Measurements from ENCODE around the gene ASTL.
A peak's percentile ranks its signal among the peaks of the same experiment; 100 is the strongest.
"Not testable (repeated sequence)": the region's sequence is repeated elsewhere in the genome, so short reads cannot be mapped to it uniquely, and the experiment has no call there.

Gene ASTL

GRCh38 chr2:96143848-96144480 lies 5.7 kb upstream of the ASTL start:
- peak in 1 of 2 experiments; percentile 49 for DNase-seq (ENCODE audit: low read depth in 1 of 2, low spot score in 1 of 2)
- peak overlapping the region; percentile 58 for H3K4me3 ChIP-seq (replicated peaks; ENCODE audit: insufficient read depth, low read length)
- peak overlapping the region; percentile 91 for H3K27ac ChIP-seq (replicated peaks)
- TF ChIP-seq CTCF (IDR thresholded peaks at IDR 0.05; ENCODE audit: insufficient read depth, low read length) (peak; percentile 12), POLR2AphosphoS5 (IDR thresholded peaks at IDR 0.05; ENCODE audit: low read depth) (no peak)
- H3K27me3 ChIP-seq (ENCODE audit: insufficient read depth, poor library complexity, severe bottlenecking) = no peaks in the 10 kb centered on the region

GRCh38 chr2:96143231-96143847 lies 5.0 kb upstream of the ASTL start:
- peak overlapping the region; percentile 58 for H3K4me3 ChIP-seq (replicated peaks; ENCODE audit: insufficient read depth, low read length)
- no peak overlapping the region; the same call in 1 of the 2 replicates for H3K27ac ChIP-seq (replicated peaks)
- no peaks in the 10 kb centered on the region for H3K27me3 ChIP-seq (ENCODE audit: insufficient read depth, poor library complexity, severe bottlenecking)
- TF ChIP-seq POLR2AphosphoS5 (IDR thresholded peaks at IDR 0.05; ENCODE audit: low read depth) (no peak), CTCF (IDR thresholded peaks at IDR 0.05; ENCODE audit: insufficient read depth, low read length) (no peak), REST (IDR thresholded peaks at IDR 0.05; ENCODE audit: insufficient replicate concordance, low read depth) (no peak), GABPA (IDR thresholded peaks at IDR 0.05; ENCODE audit: low read depth) (no peak), SPI1 (IDR thresholded peaks at IDR 0.05; ENCODE audit: borderline replicate concordance, low read depth) (no peak)
- DNase-seq (ENCODE audit: low read depth in 1 of 2, low spot score in 1 of 2) = no peak

GRCh38 chr2:96142217-96143113 lies 4.2 kb upstream of the ASTL start:
- no peak overlapping the region for H3K27ac ChIP-seq (replicated peaks)
- DNase-seq (ENCODE audit: low read depth in 1 of 2, low spot score in 1 of 2) = no peak
- no peaks in the 10 kb centered on the region for H3K27me3 ChIP-seq (ENCODE audit: insufficient read depth, poor library complexity, severe bottlenecking)
- TF ChIP-seq SPI1 (IDR thresholded peaks at IDR 0.05; ENCODE audit: borderline replicate concordance, low read depth) = no peak
- no peak for TF ChIP-seq GABPA (IDR thresholded peaks at IDR 0.05; ENCODE audit: low read depth)
- TF ChIP-seq POLR2AphosphoS5 (IDR thresholded peaks at IDR 0.05; ENCODE audit: low read depth) = peak; percentile 69
- TF ChIP-seq REST (IDR thresholded peaks at IDR 0.05; ENCODE audit: insufficient replicate concordance, low read depth) = no peak
- TF ChIP-seq CTCF (IDR thresholded peaks at IDR 0.05; ENCODE audit: insufficient read depth, low read length) = no peak
- H3K4me3 ChIP-seq (replicated peaks; ENCODE audit: insufficient read depth, low read length) = no peak overlapping the region

- H3K4me3 ChIP-seq (replicated peaks; ENCODE audit: insufficient read depth, low read length); DNase-seq (ENCODE audit: low read depth in 1 of 2, low spot score in 1 of 2); H3K27me3 ChIP-seq (ENCODE audit: insufficient read depth, poor library complexity, severe bottlenecking); H3K27ac ChIP-seq (replicated peaks): not testable (repeated sequence)
These were observed 3.3 kb upstream of the ASTL start for GRCh38 chr2:96141624-96141967.

Data from HL-60 (cell line).